Neural progenitor cell (in vitro differentiated cells): ENCODE data around the gene MYOF.

Source experiments
- EZH2 ChIP-seq: fragments of 200-600 bp; sonication (generic); IDR thresholded peaks from 2 replicates; pipeline ENCODE4 v1.6.1; 2017; ENCODE audit warnings: antibody characterized with exemption, mild to moderate bottlenecking, moderate library complexity
- TF ChIP-seq, protein P1 (sequence below): fragments of 200-600 bp; sonication (generic); IDR thresholded peaks from 2 replicates; pipeline ENCODE4 v1.5.1; 2017; ENCODE audit warnings: antibody characterized with exemption, mild to moderate bottlenecking

DNA sequence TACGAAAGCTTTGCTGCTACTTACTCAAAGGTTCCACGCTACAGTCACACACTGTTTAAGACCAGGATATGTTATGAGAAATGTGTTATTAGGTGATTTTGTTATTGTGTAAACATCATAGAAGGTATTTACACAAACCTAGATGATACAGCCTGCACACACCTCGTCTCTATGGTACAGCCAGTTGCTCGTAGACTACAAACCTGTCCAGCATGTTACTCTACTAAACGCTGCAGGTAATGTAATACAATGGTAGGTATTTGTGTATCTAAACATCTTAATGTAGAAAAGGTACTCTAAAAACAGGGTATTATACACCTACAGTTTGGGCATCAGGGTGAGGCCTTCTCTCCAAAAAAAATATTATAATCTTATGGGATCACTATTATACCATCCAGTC lies 181.2 kb downstream of the MYOF start:
- TF ChIP-seq, protein P1, sequence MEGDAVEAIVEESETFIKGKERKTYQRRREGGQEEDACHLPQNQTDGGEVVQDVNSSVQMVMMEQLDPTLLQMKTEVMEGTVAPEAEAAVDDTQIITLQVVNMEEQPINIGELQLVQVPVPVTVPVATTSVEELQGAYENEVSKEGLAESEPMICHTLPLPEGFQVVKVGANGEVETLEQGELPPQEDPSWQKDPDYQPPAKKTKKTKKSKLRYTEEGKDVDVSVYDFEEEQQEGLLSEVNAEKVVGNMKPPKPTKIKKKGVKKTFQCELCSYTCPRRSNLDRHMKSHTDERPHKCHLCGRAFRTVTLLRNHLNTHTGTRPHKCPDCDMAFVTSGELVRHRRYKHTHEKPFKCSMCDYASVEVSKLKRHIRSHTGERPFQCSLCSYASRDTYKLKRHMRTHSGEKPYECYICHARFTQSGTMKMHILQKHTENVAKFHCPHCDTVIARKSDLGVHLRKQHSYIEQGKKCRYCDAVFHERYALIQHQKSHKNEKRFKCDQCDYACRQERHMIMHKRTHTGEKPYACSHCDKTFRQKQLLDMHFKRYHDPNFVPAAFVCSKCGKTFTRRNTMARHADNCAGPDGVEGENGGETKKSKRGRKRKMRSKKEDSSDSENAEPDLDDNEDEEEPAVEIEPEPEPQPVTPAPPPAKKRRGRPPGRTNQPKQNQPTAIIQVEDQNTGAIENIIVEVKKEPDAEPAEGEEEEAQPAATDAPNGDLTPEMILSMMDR = no peak
- TF ChIP-seq EZH2 = no peak
